Measurements from ENCODE around the gene ZFAND3. TPM values are rescaled to one million over a fixed set of nuclear protein-coding genes. Genes with fewer than 3 reads are reported as not detected.

ZFAND3 gene
- total and polyA plus RNA-seq, 12 donors: 21.4 to 163 (median 46.3) TPM

DNA sequence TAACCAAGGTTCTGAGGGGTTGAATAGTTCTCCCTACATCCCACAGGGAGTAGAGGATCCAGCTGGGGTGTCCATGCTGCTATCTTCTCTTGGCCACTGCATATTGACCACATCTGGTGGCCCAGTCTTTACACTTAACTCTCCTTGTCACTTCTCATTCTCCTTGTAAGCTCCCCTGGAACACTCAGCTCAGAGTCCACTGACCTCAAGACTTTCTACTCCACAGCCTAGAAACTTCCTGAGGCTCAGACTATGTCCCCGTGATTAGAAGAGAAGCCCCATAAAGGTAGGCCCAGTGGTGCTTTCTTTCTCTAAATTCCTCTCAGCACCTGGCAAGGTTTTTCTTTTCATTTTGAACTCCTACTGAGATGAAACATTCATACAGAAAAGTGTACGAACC, 13.3 kb upstream of the ZFAND3 start:
- TF ChIP-seq, protein P1, sequence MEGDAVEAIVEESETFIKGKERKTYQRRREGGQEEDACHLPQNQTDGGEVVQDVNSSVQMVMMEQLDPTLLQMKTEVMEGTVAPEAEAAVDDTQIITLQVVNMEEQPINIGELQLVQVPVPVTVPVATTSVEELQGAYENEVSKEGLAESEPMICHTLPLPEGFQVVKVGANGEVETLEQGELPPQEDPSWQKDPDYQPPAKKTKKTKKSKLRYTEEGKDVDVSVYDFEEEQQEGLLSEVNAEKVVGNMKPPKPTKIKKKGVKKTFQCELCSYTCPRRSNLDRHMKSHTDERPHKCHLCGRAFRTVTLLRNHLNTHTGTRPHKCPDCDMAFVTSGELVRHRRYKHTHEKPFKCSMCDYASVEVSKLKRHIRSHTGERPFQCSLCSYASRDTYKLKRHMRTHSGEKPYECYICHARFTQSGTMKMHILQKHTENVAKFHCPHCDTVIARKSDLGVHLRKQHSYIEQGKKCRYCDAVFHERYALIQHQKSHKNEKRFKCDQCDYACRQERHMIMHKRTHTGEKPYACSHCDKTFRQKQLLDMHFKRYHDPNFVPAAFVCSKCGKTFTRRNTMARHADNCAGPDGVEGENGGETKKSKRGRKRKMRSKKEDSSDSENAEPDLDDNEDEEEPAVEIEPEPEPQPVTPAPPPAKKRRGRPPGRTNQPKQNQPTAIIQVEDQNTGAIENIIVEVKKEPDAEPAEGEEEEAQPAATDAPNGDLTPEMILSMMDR (IDR thresholded peaks at IDR 0.05): no peak
- TF ChIP-seq POLR2A (IDR thresholded peaks at IDR 0.05): no peak
- Histone ChIP-seq H3K4me3 (no peak overlapping the region), H3K27ac (no peak overlapping the region), H3K4me1 (replicated peaks in 1 of 2) (peaks cover 0 to 11% of the 10 kb centered on the region in 2 donors), H3K36me3 (replicated peaks in 1 of 2) (no peaks in the 10 kb centered on the region), H3K27me3 (no peaks in the 10 kb centered on the region), H3K9me3 (replicated peaks in 1 of 3) (no peaks in the 10 kb centered on the region)
- intact Hi-C loops (cut with DNase I): no loop called here
- DNase-seq: peak in 2 of 7 donors; percentile 4 to 9
- 83 to 95% (median 94%) methylated on average over 2 of the region's 2 CpGs for whole genome bisulfite sequencing, 4 donors

DNA sequence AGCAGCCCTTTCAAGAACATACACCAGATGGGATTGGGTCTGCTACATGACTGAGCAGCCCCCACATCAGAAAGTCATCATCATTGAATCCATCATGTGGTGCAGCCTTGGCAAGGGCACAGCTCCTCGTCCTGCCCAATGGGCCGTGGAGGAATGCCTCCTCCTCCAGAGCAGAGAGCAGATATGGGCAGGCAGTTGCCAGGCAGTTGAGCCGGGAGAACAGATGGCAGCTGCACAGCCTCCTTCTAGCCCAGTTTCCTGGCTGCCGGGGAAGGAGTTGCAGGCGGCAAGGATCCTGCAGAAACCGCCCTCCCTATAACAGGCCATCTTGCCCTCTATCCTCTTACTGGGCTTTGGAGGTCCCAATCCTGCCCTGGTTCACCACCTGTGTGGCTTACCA, 11.9 kb upstream of the ZFAND3 start:
- no peaks in the 10 kb centered on the region for H3K36me3 ChIP-seq (replicated peaks in 1 of 2)
- no peaks in the 10 kb centered on the region for H3K9me3 ChIP-seq (replicated peaks in 1 of 3)
- no peaks in the 10 kb centered on the region for H3K27me3 ChIP-seq
- TF ChIP-seq, protein P1 (IDR thresholded peaks at IDR 0.05): peak in 1 of 6 experiments; percentile 19
- no peak for TF ChIP-seq POLR2A (IDR thresholded peaks at IDR 0.05)
- peak in 2 of 7 donors; percentile 9 to 65 for DNase-seq
- H3K27ac ChIP-seq: no peak overlapping the region
- H3K4me3 ChIP-seq: no peak overlapping the region
- WGBS, 4 donors: 75 to 84% (median 78%) methylated on average over 3 to 6 of the region's 6 CpGs; no CpG with 5 or more reads in 1 of the 4 donors
- intact Hi-C loops (cut with DNase I): no loop called here
- peaks cover 0 to 11% of the 10 kb centered on the region in 2 donors for H3K4me1 ChIP-seq (replicated peaks in 1 of 2)

DNA sequence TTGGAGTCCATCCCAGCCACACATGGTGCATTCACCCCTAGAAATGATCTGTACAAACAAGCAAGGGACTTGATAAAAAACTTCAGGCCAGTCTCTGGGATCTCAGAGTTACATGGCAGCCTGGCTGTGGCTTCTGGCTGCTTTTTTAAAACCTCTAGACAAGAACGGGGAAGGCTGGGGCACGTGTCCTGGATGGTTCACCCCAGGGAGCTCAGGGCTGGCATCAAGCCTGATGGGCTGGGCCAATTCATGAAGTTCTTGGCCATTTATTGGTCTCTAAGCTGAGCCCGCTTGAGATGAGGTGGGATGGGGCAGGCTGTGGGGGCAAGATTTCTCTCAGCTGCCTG, 10.4 kb upstream of the ZFAND3 start:
- intact Hi-C loops (cut with DNase I): no loop called here
- Histone ChIP-seq H3K36me3 (replicated peaks in 1 of 2) (no peaks in the 10 kb centered on the region), H3K4me1 (replicated peaks in 1 of 2) (peaks cover 0 to 11% of the 10 kb centered on the region in 2 donors), H3K9me3 (replicated peaks in 1 of 3) (no peaks in the 10 kb centered on the region), H3K27ac (peak overlapping the region in 1 of 5 donors; percentile 17), H3K27me3 (no peaks in the 10 kb centered on the region), H3K4me3 (no peak overlapping the region)
- TF ChIP-seq, protein P1 (IDR thresholded peaks at IDR 0.05): no peak
- no peak for TF ChIP-seq POLR2A (IDR thresholded peaks at IDR 0.05)
- 22 to 34% (median 30%) methylated on average over 3 of the region's 3 CpGs for WGBS, 4 donors
- peak; percentile 53 to 84 (median 78) for DNase-seq

DNA sequence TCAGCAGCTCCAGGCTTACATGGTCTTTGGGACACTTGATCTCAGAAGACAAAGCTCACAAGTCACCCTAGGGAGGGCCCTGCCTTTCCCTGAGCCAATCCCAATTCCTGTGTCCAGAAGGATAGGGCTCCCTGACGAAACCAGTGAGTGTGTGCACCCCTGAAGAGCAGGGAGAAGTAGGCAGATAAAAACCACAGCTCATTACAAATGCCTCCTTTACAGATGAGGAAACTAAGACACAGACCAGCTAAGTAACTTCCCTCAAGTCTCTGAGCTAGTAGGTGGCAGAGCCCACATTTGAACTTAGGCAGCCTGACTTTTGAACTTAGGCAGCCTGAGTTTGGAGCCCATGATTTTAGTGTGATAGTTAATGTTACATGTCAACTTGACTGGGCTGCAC, 6.7 kb upstream of the ZFAND3 start:
- intact Hi-C loops (cut with DNase I): no loop called here
- Histone ChIP-seq H3K27ac (no peak overlapping the region), H3K4me3 (no peak overlapping the region), H3K9me3 (replicated peaks in 1 of 3) (no peaks in the 10 kb centered on the region), H3K4me1 (replicated peaks in 1 of 2) (peaks cover 0 to 10% of the 10 kb centered on the region in 2 donors), H3K27me3 (no peaks in the 10 kb centered on the region), H3K36me3 (replicated peaks in 1 of 2) (no peaks in the 10 kb centered on the region)
- 75 to 100% (median 89%) methylated on average over 1 of the region's 1 CpG for WGBS, 4 donors
- no peak for TF ChIP-seq POLR2A (IDR thresholded peaks at IDR 0.05)
- TF ChIP-seq, protein P1 (IDR thresholded peaks at IDR 0.05): no peak
- peak in 1 of 7 donors; percentile 7 for DNase-seq

All from adrenal gland (tissue), 12 donors.